ENCODE measurements around the gene DET1. TPM values are rescaled to one million over a fixed set of nuclear protein-coding genes. Genes with fewer than 3 reads are reported as not detected.

DET1 gene
- total and polyA plus RNA-seq, 2 donors (not counting 1 experiment from before 2014, with no cell fraction given), result 6.7 to 10.1 TPM

- Histone ChIP-seq H3K4me2 (replicated peaks; ENCODE audit: low read depth, low read length, poor library complexity, severe bottlenecking) (no peak overlapping the region), H2AFZ (ENCODE audit: insufficient read depth, low read depth, low read length, poor library complexity, severe bottlenecking) (no peak overlapping the region), H3K4me3 (ENCODE audit: control extremely low read depth in 1 of 5, extremely low read depth in 1 of 5, insufficient read depth in 1 of 5, low read depth in 2 of 5, low read length in 4 of 5) (no peak overlapping the region), H3K79me2 (ENCODE audit: control insufficient read depth, insufficient read depth, low read length) (peaks cover 13% of the 10 kb centered on the region), H3K9me3 (ENCODE audit: control extremely low read depth in 1 of 3, control insufficient read depth in 2 of 3, insufficient read depth in 1 of 3, low read length in 2 of 3) (peaks cover 0 to 4% (median 2%) of the 10 kb centered on the region in 3 donors), H3K27ac (ENCODE audit: low read length in 2 of 2) (no peak overlapping the region), H3K9ac (ENCODE audit: low read length) (no peak overlapping the region), H3K4me1 (ENCODE audit: control insufficient read depth in 2 of 2, insufficient read depth in 2 of 2, low read length in 2 of 2) (no peaks in the 10 kb centered on the region), H4K20me1 (ENCODE audit: control insufficient read depth, insufficient read depth, low read length, poor library complexity, severe bottlenecking) (no peaks in the 10 kb centered on the region), H3K27me3 (replicated peaks in 1 of 4; ENCODE audit: control extremely low read depth in 1 of 4, control insufficient read depth in 3 of 4, insufficient read depth in 4 of 4, low read length in 3 of 4) (no peaks in the 10 kb centered on the region), H3K36me3 (replicated peaks in 1 of 2; ENCODE audit: control extremely low read depth in 1 of 2, control insufficient read depth in 1 of 2, extremely low read depth in 1 of 2, insufficient read depth in 2 of 2, low read length in 1 of 2) (peaks cover 2 to 14% of the 10 kb centered on the region in 2 experiments)
- ChIA-PET CTCF (no interaction called here), POLR2A (no interaction called here)
- DNase-seq (no peak), ATAC-seq (ENCODE audit: low read depth) (no peak)
- no peaks in the 10 kb centered on the region for H3K4me1 Mint-ChIP-seq
- peaks cover 8% of the 10 kb centered on the region for H3K9me3 Mint-ChIP-seq (ENCODE audit: insufficient read depth)
- TF ChIP-seq EZH2 (IDR thresholded peaks at IDR 0.05; ENCODE audit: borderline replicate concordance, insufficient read depth, low read depth, low read length, poor library complexity, severe bottlenecking) (no peak), CTCF (IDR thresholded peaks at IDR 0.05) (no peak)
- no peak overlapping the region for H3K27ac Mint-ChIP-seq
- no peaks in the 10 kb centered on the region for H3K27me3 Mint-ChIP-seq
- intact Hi-C loops (cut with micrococcal nuclease), result no loop called here
- no peak overlapping the region for H3K4me3 Mint-ChIP-seq
Measured at GRCh38 chr15:88535100-88535499, 11.4 kb downstream of the DET1 start.

GRCh38 chr15:88533376-88533775 lies 13.1 kb downstream of the DET1 start:
- ChIA-PET POLR2A (no interaction called here), CTCF (no interaction called here)
- Mint-ChIP-seq H3K9me3 (ENCODE audit: insufficient read depth) (peaks cover 8% of the 10 kb centered on the region), H3K4me3 (no peak overlapping the region), H3K27ac (no peak overlapping the region), H3K27me3 (no peaks in the 10 kb centered on the region), H3K4me1 (no peaks in the 10 kb centered on the region)
- TF ChIP-seq CTCF (IDR thresholded peaks at IDR 0.05), result no peak
- no peak for TF ChIP-seq EZH2 (IDR thresholded peaks at IDR 0.05; ENCODE audit: borderline replicate concordance, insufficient read depth, low read depth, low read length, poor library complexity, severe bottlenecking)
- WGBS (ENCODE audit: insufficient coverage), result no CpG with 5 or more reads among the region's 3 CpGs
- ATAC-seq (ENCODE audit: low read depth) (no peak), DNase-seq (no peak)
- Histone ChIP-seq H2AFZ (ENCODE audit: insufficient read depth, low read depth, low read length, poor library complexity, severe bottlenecking) (no peak overlapping the region), H3K27me3 (replicated peaks in 1 of 4; ENCODE audit: control extremely low read depth in 1 of 4, control insufficient read depth in 3 of 4, insufficient read depth in 4 of 4, low read length in 3 of 4) (no peaks in the 10 kb centered on the region), H3K4me1 (ENCODE audit: control insufficient read depth in 2 of 2, insufficient read depth in 2 of 2, low read length in 2 of 2) (no peaks in the 10 kb centered on the region), H3K79me2 (ENCODE audit: control insufficient read depth, insufficient read depth, low read length) (peaks cover 13% of the 10 kb centered on the region), H3K36me3 (replicated peaks in 1 of 2; ENCODE audit: control extremely low read depth in 1 of 2, control insufficient read depth in 1 of 2, extremely low read depth in 1 of 2, insufficient read depth in 2 of 2, low read length in 1 of 2) (peaks cover 2 to 31% of the 10 kb centered on the region in 2 experiments), H4K20me1 (ENCODE audit: control insufficient read depth, insufficient read depth, low read length, poor library complexity, severe bottlenecking) (no peaks in the 10 kb centered on the region), H3K4me3 (ENCODE audit: control extremely low read depth in 1 of 5, extremely low read depth in 1 of 5, insufficient read depth in 1 of 5, low read depth in 2 of 5, low read length in 4 of 5) (no peak overlapping the region), H3K27ac (ENCODE audit: low read length in 2 of 2) (no peak overlapping the region), H3K9me3 (ENCODE audit: control extremely low read depth in 1 of 3, control insufficient read depth in 2 of 3, insufficient read depth in 1 of 3, low read length in 2 of 3) (peaks cover 0 to 4% (median 2%) of the 10 kb centered on the region in 3 donors), H3K9ac (ENCODE audit: low read length) (no peak overlapping the region), H3K4me2 (replicated peaks; ENCODE audit: low read depth, low read length, poor library complexity, severe bottlenecking) (no peak overlapping the region)
- intact Hi-C loops (cut with micrococcal nuclease), result no loop called here
